ENCODE data around the gene FOXB2. TPM values are rescaled to one million over a fixed set of nuclear protein-coding genes. Genes with fewer than 3 reads are reported as not detected.

Gene FOXB2
- total and polyA plus RNA-seq, 2 of the 8 experiments (the other 6 are each of a cell fraction or from before 2014, with no cell fraction given), result 0.15 to 0.22 TPM

DNA sequence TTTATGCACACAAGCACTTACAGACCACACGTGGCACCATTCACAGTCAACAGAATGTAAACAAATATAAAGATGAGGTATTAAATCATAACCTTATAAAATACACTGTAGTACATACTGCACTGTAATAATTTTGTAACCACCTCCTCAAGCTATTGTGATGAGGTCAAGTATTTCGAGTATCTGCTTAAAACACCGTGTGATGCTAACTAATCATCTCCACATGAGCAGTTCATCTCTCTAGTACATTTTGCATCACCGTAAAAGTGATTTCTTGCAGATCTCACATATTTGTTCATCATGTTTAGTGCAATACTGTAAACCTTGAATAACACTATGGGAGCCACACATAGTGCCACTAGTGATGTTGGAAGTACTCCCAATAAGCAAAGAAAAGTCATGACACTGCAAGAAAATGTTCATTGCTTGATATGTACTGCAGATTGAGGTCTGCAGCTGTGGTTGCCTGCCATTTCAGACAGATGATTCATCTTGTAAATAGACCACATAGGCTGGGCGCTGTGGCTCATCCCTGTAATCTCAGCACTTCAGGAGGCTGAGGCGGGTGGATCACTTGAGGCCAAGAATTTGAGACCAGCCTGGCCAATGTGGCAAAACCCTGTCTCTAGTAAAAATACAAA lies 44.3 kb downstream of the FOXB2 start (continued):
- TF ChIP-seq, protein P1, sequence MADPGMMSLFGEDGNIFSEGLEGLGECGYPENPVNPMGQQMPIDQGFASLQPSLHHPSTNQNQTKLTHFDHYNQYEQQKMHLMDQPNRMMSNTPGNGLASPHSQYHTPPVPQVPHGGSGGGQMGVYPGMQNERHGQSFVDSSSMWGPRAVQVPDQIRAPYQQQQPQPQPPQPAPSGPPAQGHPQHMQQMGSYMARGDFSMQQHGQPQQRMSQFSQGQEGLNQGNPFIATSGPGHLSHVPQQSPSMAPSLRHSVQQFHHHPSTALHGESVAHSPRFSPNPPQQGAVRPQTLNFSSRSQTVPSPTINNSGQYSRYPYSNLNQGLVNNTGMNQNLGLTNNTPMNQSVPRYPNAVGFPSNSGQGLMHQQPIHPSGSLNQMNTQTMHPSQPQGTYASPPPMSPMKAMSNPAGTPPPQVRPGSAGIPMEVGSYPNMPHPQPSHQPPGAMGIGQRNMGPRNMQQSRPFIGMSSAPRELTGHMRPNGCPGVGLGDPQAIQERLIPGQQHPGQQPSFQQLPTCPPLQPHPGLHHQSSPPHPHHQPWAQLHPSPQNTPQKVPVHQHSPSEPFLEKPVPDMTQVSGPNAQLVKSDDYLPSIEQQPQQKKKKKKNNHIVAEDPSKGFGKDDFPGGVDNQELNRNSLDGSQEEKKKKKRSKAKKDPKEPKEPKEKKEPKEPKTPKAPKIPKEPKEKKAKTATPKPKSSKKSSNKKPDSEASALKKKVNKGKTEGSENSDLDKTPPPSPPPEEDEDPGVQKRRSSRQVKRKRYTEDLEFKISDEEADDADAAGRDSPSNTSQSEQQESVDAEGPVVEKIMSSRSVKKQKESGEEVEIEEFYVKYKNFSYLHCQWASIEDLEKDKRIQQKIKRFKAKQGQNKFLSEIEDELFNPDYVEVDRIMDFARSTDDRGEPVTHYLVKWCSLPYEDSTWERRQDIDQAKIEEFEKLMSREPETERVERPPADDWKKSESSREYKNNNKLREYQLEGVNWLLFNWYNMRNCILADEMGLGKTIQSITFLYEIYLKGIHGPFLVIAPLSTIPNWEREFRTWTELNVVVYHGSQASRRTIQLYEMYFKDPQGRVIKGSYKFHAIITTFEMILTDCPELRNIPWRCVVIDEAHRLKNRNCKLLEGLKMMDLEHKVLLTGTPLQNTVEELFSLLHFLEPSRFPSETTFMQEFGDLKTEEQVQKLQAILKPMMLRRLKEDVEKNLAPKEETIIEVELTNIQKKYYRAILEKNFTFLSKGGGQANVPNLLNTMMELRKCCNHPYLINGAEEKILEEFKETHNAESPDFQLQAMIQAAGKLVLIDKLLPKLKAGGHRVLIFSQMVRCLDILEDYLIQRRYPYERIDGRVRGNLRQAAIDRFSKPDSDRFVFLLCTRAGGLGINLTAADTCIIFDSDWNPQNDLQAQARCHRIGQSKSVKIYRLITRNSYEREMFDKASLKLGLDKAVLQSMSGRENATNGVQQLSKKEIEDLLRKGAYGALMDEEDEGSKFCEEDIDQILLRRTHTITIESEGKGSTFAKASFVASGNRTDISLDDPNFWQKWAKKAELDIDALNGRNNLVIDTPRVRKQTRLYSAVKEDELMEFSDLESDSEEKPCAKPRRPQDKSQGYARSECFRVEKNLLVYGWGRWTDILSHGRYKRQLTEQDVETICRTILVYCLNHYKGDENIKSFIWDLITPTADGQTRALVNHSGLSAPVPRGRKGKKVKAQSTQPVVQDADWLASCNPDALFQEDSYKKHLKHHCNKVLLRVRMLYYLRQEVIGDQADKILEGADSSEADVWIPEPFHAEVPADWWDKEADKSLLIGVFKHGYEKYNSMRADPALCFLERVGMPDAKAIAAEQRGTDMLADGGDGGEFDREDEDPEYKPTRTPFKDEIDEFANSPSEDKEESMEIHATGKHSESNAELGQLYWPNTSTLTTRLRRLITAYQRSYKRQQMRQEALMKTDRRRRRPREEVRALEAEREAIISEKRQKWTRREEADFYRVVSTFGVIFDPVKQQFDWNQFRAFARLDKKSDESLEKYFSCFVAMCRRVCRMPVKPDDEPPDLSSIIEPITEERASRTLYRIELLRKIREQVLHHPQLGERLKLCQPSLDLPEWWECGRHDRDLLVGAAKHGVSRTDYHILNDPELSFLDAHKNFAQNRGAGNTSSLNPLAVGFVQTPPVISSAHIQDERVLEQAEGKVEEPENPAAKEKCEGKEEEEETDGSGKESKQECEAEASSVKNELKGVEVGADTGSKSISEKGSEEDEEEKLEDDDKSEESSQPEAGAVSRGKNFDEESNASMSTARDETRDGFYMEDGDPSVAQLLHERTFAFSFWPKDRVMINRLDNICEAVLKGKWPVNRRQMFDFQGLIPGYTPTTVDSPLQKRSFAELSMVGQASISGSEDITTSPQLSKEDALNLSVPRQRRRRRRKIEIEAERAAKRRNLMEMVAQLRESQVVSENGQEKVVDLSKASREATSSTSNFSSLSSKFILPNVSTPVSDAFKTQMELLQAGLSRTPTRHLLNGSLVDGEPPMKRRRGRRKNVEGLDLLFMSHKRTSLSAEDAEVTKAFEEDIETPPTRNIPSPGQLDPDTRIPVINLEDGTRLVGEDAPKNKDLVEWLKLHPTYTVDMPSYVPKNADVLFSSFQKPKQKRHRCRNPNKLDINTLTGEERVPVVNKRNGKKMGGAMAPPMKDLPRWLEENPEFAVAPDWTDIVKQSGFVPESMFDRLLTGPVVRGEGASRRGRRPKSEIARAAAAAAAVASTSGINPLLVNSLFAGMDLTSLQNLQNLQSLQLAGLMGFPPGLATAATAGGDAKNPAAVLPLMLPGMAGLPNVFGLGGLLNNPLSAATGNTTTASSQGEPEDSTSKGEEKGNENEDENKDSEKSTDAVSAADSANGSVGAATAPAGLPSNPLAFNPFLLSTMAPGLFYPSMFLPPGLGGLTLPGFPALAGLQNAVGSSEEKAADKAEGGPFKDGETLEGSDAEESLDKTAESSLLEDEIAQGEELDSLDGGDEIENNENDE (IDR thresholded peaks at IDR 0.05; ENCODE audit: insufficient replicate concordance, low read length), result no peak
- no peak for TF ChIP-seq NANOG (IDR thresholded peaks at IDR 0.05; ENCODE audit: insufficient read depth, low read depth, low read length, poor library complexity, severe bottlenecking)
- TF ChIP-seq EZH2 (IDR thresholded peaks at IDR 0.05; ENCODE audit: low read depth, low read length, severe bottlenecking), result no peak
- TF ChIP-seq SRF (IDR thresholded peaks at IDR 0.05; ENCODE audit: low read depth, low read length), result no peak
- no peak for TF ChIP-seq TCF12 (IDR thresholded peaks at IDR 0.05; ENCODE audit: low read depth, low read length)
- TF ChIP-seq SIX5 (IDR thresholded peaks at IDR 0.05; ENCODE audit: low read depth, low read length), result no peak
- TF ChIP-seq SP1 (IDR thresholded peaks at IDR 0.05; ENCODE audit: low read depth, low read length), result no peak

All from H1 (cell line).